GM19395 (cell line): ENCODE data around the gene CSTPP1.

Source experiments
- ATAC-seq: cut with Tn5 transposase; IDR thresholded peaks from one replicate; pipeline ENCODE4 v1.9.1; 2021; ENCODE audit warnings: mild to moderate bottlenecking, moderate library complexity; ENCODE audit not compliant: unreplicated experiment

The CSTPP1 gene

GRCh38 chr11:47154616-47155570 lies 218.3 kb downstream of the CSTPP1 start:
- ATAC-seq: no peak

GRCh38 chr11:47155879-47156278 lies 219.3 kb downstream of the CSTPP1 start:
- ATAC-seq: no peak

GRCh38 chr11:47156333-47156732 lies 219.8 kb downstream of the CSTPP1 start:
- no peak for ATAC-seq

- ATAC-seq: no peak
These were observed 220.4 kb downstream of the CSTPP1 start for GRCh38 chr11:47156951-47157350.

GRCh38 chr11:47157805-47158204 lies 221.2 kb downstream of the CSTPP1 start:
- ATAC-seq: no peak

GRCh38 chr11:47158242-47158641 lies 221.7 kb downstream of the CSTPP1 start:
- ATAC-seq: no peak

- no peak for ATAC-seq
These were observed 224.2 kb downstream of the CSTPP1 start for GRCh38 chr11:47160753-47161133.

GRCh38 chr11:47161134-47161854 lies 224.7 kb downstream of the CSTPP1 start:
- no peak for ATAC-seq

- no peak for ATAC-seq
These were observed 225.3 kb downstream of the CSTPP1 start for GRCh38 chr11:47161890-47162289.

GRCh38 chr11:47162426-47162825 lies 225.9 kb downstream of the CSTPP1 start:
- no peak for ATAC-seq

- ATAC-seq: no peak
These were observed 226.6 kb downstream of the CSTPP1 start for GRCh38 chr11:47163193-47163592.

GRCh38 chr11:47163898-47164297 lies 227.3 kb downstream of the CSTPP1 start:
- ATAC-seq: no peak

GRCh38 chr11:47164321-47164720 lies 227.8 kb downstream of the CSTPP1 start:
- no peak for ATAC-seq

GRCh38 chr11:47165253-47165840 lies 228.8 kb downstream of the CSTPP1 start:
- no peak for ATAC-seq

- no peak for ATAC-seq
These were observed 229.8 kb downstream of the CSTPP1 start for GRCh38 chr11:47166368-47166767.

GRCh38 chr11:47171061-47171838 lies 234.7 kb downstream of the CSTPP1 start:
- ATAC-seq: no peak

GRCh38 chr11:47171856-47172255 lies 235.3 kb downstream of the CSTPP1 start:
- ATAC-seq: no peak

GRCh38 chr11:47172740-47173336 lies 236.3 kb downstream of the CSTPP1 start:
- ATAC-seq: no peak

GRCh38 chr11:47175746-47176327 lies 239.3 kb downstream of the CSTPP1 start:
- ATAC-seq: no peak
